DMS79 (cell line): ENCODE results near the gene HLA-E.
"Not testable (repeated sequence)": the region's sequence is repeated elsewhere in the genome, so short reads cannot be mapped to it uniquely, and the experiment has no call there.

Experiments used
- DNase-seq: peaks from one replicate; lab custom pipeline; 2025; lab: John Stamatoyannopoulos, UW

Gene HLA-E

DNA sequence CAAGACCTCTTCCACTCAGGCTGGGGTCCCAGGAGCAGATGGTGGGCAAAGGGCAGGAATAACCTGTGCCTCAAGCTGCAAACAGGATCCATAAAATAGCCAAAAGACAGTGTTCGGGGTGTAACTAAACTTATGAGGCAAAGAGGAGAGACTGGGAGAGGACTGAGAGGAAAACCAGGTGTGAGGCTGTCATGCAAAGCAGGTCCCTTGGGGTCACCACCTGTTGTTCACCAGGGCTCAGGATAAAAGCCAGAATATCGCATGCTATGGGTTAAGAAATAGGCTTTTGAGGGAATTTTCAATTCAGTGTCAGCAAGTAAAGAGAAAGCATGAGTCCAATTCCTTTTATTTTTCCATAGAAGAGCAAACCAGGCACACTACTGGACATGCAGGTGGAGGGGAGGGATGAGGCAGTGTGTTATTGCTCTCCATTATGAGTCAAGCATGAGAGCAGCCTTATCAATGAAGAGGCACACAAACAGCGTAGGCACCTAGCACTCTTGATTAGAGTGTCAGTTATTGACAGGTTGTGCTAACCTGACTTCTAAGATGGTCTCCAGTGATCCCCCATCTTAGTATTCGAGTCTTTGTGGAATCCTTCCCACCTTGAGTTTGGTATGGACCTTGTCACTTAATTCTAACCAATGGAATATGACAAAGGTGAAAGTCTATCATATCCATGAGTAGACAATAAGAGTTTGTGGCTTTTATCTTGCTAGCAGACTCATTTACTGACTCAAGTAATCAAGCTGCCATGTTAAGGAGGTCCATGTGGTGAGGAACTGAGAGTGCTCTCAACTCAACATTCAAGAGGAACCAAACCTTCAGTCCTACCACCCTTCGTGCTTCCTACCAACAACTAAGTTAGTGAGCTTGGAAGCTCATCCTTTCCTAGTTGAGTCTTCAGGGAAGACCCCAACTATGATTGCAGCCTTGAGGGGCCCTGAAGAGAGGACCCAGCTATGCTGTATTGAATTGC lies 18.8 kb downstream of the HLA-E start:
- DNase-seq = no peak

DNA sequence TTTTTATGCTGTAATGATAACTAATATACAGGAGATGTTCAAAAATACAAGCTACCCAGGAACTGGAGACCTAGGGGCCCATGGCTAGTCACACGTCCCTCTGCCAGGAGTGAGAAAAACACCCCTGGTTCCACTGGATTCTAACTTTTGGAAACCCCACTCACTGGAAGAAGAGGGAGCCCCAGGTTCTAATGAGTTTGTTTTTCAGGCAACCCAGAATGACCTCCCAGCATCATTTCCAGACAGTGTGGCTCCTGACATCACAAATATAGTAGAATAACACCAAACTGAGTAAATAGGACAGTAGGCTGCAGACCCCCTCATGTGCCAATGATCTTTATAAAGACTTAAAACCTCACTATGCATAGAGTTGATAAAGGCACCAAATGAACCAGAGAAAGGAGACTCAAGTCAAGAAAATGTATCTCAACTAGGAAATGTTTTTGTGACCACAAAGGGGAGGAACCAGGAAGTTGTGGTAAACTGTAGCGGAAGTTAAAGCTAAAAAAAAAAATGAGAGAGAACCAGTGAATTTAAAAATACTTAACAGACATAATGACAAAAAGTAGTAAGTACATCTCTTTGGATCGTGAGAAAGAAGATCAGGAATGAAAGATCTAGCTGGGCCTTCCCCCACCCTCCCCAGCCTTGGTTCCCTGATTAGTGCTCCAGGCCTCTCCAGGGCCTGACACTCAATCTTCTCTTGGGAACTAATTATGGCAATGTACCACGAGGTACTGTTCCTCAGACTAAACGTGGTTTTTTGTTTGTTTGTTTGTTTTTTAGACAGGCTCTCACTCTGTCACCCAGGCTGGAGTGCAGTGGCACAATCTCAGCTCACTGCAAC lies 19.8 kb downstream of the HLA-E start:
- no peak for DNase-seq

DNA sequence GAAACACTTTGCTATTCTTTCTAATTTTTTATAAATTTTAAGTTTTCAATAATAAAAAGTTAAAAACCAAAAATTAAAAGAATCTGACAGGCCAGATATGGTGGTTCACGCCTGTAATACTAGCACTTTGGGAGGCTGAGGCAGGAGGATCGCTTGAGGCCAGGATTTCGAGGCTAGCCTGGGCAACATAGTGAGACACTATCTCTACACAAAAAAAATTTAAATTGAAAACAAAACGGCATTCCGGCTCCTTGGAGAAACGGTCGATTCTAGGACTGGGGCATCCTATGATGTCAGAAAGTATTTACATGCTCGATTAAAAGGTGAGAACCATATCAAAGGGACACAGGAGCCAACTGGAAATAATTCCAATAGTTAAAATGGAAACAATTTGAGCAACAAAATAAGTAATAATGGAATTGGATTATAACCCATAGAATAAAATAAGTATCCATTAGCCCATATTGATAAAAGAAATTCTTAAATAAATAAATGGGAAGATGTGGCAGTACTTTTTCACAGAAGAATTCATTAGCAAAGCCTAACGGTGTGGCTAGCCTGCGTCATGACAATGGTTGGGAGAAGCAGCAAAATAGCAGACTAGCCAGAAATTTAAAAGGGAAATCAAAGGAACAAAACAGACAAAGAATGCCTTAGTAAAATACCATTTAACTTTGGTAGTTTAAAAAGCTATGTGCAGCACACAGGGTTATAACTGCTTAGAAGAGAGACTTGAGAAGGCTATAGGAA lies 21.3 kb downstream of the HLA-E start:
- DNase-seq = no peak

DNA sequence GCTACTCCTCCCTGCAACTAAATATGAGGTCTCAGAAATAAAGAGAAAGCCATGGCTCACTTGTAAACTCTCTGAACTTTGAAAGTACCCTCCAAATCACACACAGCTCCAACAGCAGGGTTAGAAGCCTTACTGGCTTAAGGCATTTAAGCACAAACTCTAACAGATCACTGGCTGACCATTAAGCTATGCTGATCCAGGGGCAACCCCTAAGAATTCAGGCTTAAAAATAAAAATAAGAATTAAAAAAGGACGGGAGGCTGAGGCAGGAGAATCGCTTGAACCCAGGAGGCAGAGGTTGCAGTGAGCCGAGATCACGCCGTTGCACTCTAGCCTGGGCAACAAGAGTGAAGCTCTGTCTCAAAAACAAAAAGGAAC lies 21.8 kb downstream of the HLA-E start:
- no peak for DNase-seq

DNA sequence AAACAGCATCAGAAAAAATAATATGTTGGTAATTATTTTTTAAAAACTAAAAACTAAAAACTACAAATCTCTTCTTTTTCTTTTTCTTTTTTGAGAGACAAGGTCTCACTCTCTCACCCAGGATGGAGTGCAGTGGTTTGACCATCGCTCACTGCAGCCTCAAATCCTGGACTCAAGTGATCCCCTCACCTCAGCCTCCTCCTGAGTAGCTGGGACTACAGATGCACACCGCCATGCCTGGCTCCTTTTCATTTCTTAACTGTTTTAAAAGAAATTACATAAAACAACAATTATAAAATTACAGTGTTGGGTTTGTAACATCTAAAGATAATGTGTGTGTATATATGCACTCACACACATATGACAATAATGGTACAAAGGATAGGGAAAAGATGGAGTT lies 24.1 kb downstream of the HLA-E start:
- no peak for DNase-seq

GRCh38 chr6:30515106-30515505 lies 25.8 kb downstream of the HLA-E start:
- DNase-seq = no peak

DNA sequence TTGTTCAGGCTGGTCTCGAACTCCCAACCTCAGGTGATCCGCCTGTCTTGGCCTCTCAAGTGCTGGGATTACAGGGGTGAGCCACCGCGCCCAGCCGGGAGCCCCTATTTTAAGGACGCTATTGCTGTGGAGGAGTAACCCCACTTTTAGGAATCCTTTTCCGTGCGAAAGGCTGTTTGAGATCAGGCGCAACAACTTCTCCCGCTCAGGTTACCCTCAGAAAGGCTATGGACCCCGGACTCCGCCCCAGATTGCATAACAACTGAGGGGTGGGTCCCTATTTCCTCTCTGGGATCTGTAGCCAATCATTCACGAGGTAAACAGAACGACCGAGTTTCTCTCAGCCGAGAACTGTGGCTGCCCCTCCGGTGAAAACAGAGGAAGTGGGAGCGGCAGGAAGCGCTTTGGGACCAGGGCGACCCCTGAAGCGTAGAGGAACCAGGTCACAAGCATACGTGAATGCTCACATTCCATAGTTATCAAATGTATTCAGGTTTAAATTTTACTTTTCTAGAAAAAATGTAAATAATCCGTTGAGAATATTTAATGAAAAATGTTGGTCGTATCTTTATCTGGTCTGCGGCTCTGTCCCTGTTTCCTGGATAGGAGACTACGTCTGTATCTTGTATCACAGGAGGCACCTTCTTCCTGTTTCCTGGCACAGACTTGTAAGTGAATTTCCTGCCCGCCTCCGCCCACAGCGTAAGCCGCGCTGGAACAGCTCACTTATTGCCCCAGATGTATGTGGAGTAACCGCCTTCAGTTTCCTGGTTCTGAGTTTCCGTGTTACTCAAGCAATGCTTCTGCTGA lies 26.8 kb downstream of the HLA-E start:
- peak; percentile 48 for DNase-seq

GRCh38 chr6:30516754-30517076 lies 27.4 kb downstream of the HLA-E start:
- not testable (repeated sequence) for DNase-seq

GRCh38 chr6:30517767-30518504 lies 28.6 kb downstream of the HLA-E start:
- DNase-seq = not testable (repeated sequence)

- DNase-seq = not testable (repeated sequence)
Measured at GRCh38 chr6:30518505-30519145, 29.3 kb downstream of the HLA-E start.

DNA sequence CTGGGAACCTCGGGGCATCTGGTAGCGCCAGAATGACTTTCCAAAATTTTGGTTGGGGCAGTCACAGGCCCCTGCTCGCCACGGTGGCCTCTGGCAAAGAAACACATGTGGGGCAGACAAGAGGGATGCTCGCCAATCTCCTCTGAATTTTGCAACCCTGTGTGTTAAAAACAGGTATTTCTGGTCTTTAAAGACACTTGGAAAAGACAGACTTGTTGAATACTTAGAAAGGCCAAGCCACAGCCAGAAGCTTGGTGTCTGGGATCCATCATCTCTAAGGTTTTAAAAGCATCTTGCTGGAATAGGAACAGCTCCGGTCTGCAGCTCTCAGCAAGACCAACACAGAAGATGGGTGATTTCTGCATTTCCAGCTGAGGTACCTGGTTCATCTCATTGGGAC lies 31.2 kb downstream of the HLA-E start:
- DNase-seq = no peak

GRCh38 chr6:30521082-30521481 lies 31.8 kb downstream of the HLA-E start:
- not testable (repeated sequence) for DNase-seq

DNA sequence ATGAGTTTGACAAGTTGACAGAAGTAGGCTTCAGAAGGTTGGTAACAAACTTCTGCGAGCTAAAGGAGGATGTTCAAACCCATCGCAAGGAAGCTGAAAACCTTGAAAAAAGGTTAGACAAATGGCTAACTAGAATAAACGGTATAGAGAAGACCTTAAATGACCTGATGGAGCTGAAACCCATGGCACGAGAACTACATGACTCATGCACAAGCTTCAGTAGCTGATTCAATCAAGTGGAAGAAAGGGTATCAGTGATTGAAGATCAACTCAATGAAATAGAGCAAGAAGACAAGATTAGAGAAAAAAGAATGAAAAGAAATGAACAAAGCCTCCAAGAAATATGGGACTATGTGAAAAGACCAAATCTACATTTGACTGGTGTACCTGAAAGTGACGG lies 32.6 kb downstream of the HLA-E start:
- not testable (repeated sequence) for DNase-seq

DNA sequence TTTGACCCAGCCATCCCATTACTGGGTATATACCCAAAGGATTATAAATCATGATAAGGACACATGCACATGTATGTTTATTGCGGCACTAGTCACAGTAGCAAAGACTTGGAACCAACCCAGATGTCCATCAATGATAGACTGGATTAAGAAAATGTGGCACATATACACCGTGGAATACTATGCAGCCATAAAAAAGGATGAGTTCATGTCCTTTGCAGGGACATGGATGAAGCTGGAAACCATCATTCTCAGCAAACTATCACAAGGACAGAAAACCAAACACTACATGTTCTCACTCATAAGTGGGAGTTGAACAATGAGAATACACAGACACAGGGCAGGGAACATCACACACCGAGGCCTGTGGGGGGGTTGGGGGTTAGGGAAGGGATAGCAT lies 37.1 kb downstream of the HLA-E start:
- DNase-seq = not testable (repeated sequence)

GRCh38 chr6:30529349-30529875 lies 40.1 kb downstream of the HLA-E start:
- DNase-seq = not testable (repeated sequence)

DNA sequence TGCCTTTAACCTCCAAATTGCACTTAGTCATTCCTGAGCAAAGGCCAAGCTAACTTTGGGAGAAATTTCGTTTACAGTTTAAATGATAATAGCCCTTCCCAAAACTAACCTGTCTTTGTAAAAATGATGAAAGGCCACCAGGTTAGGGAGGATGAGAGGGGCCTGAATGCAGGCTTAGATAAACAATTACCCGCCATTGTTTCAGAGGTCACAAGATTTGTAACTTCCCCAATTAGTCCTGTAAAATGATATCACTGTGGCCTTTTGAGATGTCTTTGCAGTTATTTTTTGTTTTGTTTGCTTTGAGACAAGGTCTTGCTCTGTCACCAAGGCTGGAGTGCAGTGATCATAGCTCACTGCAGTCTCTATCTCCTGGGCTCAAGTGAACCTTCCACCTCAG lies 40.7 kb downstream of the HLA-E start:
- DNase-seq = no peak

GRCh38 chr6:30533460-30534294 lies 44.4 kb downstream of the HLA-E start:
- no peak for DNase-seq

DNA sequence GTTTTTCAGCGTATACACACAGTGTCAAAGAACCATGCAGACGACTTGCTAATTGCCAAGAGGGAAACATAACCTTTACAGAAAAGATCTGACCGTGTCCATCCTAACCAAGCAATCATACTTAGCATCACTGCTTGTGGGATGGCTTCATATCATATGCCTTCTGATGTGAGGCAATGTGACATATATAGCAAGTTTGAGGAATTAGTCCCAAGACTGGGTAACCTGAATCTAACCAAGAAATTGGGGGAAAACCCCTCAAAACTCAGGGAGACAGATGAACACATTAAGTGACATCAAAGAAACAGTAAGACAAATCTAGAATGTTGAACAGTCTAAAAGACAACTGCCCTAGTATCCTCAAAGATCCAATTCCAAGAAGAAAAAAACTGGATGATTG lies 48.6 kb downstream of the HLA-E start:
- no peak for DNase-seq
